HEK293 (cell line): ENCODE data around the gene PHEX.

ENCODE experiments used
- CTCF ChIA-PET: fragments of 350-600 bp; formaldehyde crosslinking; extraction: SDS; loops from one replicate; lab custom pipeline; 2021; ENCODE audit warnings: antibody characterized with exemption; lab: Yijun Ruan, JAX
- POLR2A ChIA-PET: fragments of 300-600 bp; formaldehyde crosslinking; extraction: SDS; loops from one replicate; lab custom pipeline; 2020; ENCODE audit warnings: antibody characterized with exemption, inconsistent platforms; lab: Yijun Ruan, JAX
- H3K27ac ChIP-seq: fragments of 200-500 bp; sonication (Bioruptor generic); 2 replicates; pipeline ENCODE4 v1.5.1; 2014; ENCODE audit warnings: low read depth, low read length, control low read depth, inconsistent platforms; ENCODE audit errors: extremely low read depth
- H3K36me3 ChIP-seq, 2 experiments: fragments of 200-500 bp in 1 of 2; sonication (Bioruptor generic) in 1 of 2; 1 replicate in 1 of 2; 2 replicates in 1 of 2; pipeline ENCODE4 v1.5.1; 2014 to 2017; ENCODE audit warnings: inconsistent platforms in 2 of 2, low read length in 2 of 2; ENCODE audit not compliant: control insufficient read depth in 2 of 2, insufficient read depth in 1 of 2
- H3K4me1 ChIP-seq: fragments of 200-500 bp; sonication (Bioruptor generic); 2 replicates; pipeline ENCODE4 v1.5.1; 2014; ENCODE audit warnings: mild to moderate bottlenecking, low read length, inconsistent platforms; ENCODE audit not compliant: control insufficient read depth, insufficient read depth
- H3K4me3 ChIP-seq: 2 replicates; pipeline ENCODE4 v1.5.1; 2011; ENCODE audit warnings: low read depth, mild to moderate bottlenecking, control low read depth, low read length, moderate library complexity
- H3K9me3 ChIP-seq: fragments of 200-500 bp; sonication (Bioruptor generic); 2 replicates; pipeline ENCODE4 v1.5.1; 2014; ENCODE audit warnings: low read depth, low read length, inconsistent platforms; ENCODE audit not compliant: control insufficient read depth, insufficient read depth
- IKZF3 ChIP-seq: fragments of 450-650 bp; IDR thresholded peaks from 2 replicates; pipeline ENCODE4 v1.5.0; 2018; ENCODE audit warnings: missing biosample characterization, mild to moderate bottlenecking, missing genetic modification characterization, moderate library complexity
- KLF1 ChIP-seq: fragments of 450-650 bp; formaldehyde crosslinking; IDR thresholded peaks from 2 replicates; pipeline ENCODE4 v1.5.1; 2016; ENCODE audit warnings: missing biosample characterization, missing genetic modification characterization
- KLF8 ChIP-seq: fragments of 450-650 bp; formaldehyde crosslinking; IDR thresholded peaks from 2 replicates; pipeline ENCODE4 v1.5.1; 2016; ENCODE audit warnings: missing biosample characterization, missing genetic modification characterization
- KLF9 ChIP-seq: fragments of 450-650 bp; formaldehyde crosslinking; IDR thresholded peaks from 2 replicates; pipeline ENCODE4 v1.5.1; 2016; ENCODE audit warnings: missing biosample characterization, missing genetic modification characterization, low read depth
- SP2 ChIP-seq: fragments of 450-650 bp; formaldehyde crosslinking; IDR thresholded peaks from 2 replicates; pipeline ENCODE4 v1.5.1; 2016; ENCODE audit warnings: missing biosample characterization, missing genetic modification characterization
- ZNF239 ChIP-seq: fragments of 450-650 bp; formaldehyde crosslinking; IDR thresholded peaks from 2 replicates; pipeline ENCODE4 v1.5.1; 2016; ENCODE audit warnings: missing biosample characterization, missing genetic modification characterization
- ZNF350 ChIP-seq: fragments of 450-650 bp; formaldehyde crosslinking; IDR thresholded peaks from 2 replicates; pipeline ENCODE4 v1.5.0; 2017; ENCODE audit warnings: missing biosample characterization, mild to moderate bottlenecking, missing genetic modification characterization
- ZNF514 ChIP-seq: fragments of 450-650 bp; formaldehyde crosslinking; IDR thresholded peaks from 2 replicates; pipeline ENCODE4 v1.5.1; 2016; ENCODE audit warnings: missing biosample characterization, missing genetic modification characterization
- ZNF561 ChIP-seq: fragments of 450-650 bp; IDR thresholded peaks from 2 replicates; pipeline ENCODE4 v1.5.1; 2018; ENCODE audit warnings: missing biosample characterization, missing genetic modification characterization, borderline replicate concordance
- ZNF623 ChIP-seq: fragments of 450-650 bp; formaldehyde crosslinking; IDR thresholded peaks from 2 replicates; pipeline ENCODE4 v1.5.1; 2016; ENCODE audit warnings: missing biosample characterization, missing genetic modification characterization
- ZNF704 ChIP-seq: fragments of 450-650 bp; formaldehyde crosslinking; IDR thresholded peaks from 2 replicates; pipeline ENCODE4 v1.5.1; 2016; ENCODE audit warnings: missing biosample characterization, missing genetic modification characterization
- ZNF76 ChIP-seq: fragments of 450-650 bp; formaldehyde crosslinking; IDR thresholded peaks from 2 replicates; pipeline ENCODE4; 2016; ENCODE audit warnings: low read depth, missing biosample characterization, missing genetic modification characterization, borderline replicate concordance
- ZNF777 ChIP-seq: fragments of 450-650 bp; formaldehyde crosslinking; IDR thresholded peaks from 2 replicates; pipeline ENCODE4 v1.5.1; 2017; ENCODE audit warnings: missing biosample characterization, missing genetic modification characterization, borderline replicate concordance
- ZSCAN18 ChIP-seq: fragments of 450-650 bp; formaldehyde crosslinking; IDR thresholded peaks from 2 replicates; pipeline ENCODE4 v1.5.1; 2016; ENCODE audit warnings: missing biosample characterization, missing genetic modification characterization
- TF ChIP-seq, protein P1 (sequence below): fragments of 450-650 bp; formaldehyde crosslinking; IDR thresholded peaks from 2 replicates; pipeline ENCODE4 v1.5.1; 2016; ENCODE audit warnings: missing biosample characterization, missing genetic modification characterization

The PHEX gene

GRCh38 chrX:22234380-22234779 lies 202.3 kb downstream of the PHEX start:
- no peak overlapping the region for H3K27ac ChIP-seq
- CTCF ChIA-PET: no interaction called here

GRCh38 chrX:22237479-22237878 lies 205.4 kb downstream of the PHEX start:
- Histone ChIP-seq H3K4me1 (no peaks in the 10 kb centered on the region), H3K36me3 (no peaks in the 10 kb centered on the region), H3K4me3 (no peak overlapping the region), H3K9me3 (no peaks in the 10 kb centered on the region), H3K27ac (no peak overlapping the region)
- CTCF ChIA-PET: interaction anchor here (0.6 kb wide), 1 partner anchor 25 kb away, joined by 5 read pairs; no protein-coding TSS in a partner anchor
- POLR2A ChIA-PET: no interaction called here
- no peak for TF ChIP-seq ZNF777 (tag by site-specific recombination)
- TF ChIP-seq ZSCAN18 (tag by site-specific recombination): no peak
- no peak for TF ChIP-seq IKZF3 (tag by site-specific recombination)
- no peak for TF ChIP-seq ZNF350 (tag by site-specific recombination)
- no peak for TF ChIP-seq KLF9 (tag by site-specific recombination)
- no peak for TF ChIP-seq ZNF704 (tag by site-specific recombination)
- TF ChIP-seq ZNF239 (tag by site-specific recombination): no peak

More at GRCh38 chrX:22234380-22234779, 202.3 kb downstream of the PHEX start:
- Histone ChIP-seq H3K9me3 (no peaks in the 10 kb centered on the region), H3K4me1 (no peaks in the 10 kb centered on the region), H3K36me3 (no peaks in the 10 kb centered on the region), H3K4me3 (no peak overlapping the region)
- POLR2A ChIA-PET: no interaction called here
- no peak for TF ChIP-seq ZNF561
- no peak for TF ChIP-seq ZNF514 (tag by site-specific recombination)
- no peak for TF ChIP-seq KLF8 (tag by site-specific recombination)
- TF ChIP-seq KLF1 (tag by site-specific recombination): no peak
- no peak for TF ChIP-seq ZNF76 (tag by site-specific recombination)
- no peak for TF ChIP-seq SP2 (tag by site-specific recombination)
- TF ChIP-seq ZNF623: no peak

DNA sequence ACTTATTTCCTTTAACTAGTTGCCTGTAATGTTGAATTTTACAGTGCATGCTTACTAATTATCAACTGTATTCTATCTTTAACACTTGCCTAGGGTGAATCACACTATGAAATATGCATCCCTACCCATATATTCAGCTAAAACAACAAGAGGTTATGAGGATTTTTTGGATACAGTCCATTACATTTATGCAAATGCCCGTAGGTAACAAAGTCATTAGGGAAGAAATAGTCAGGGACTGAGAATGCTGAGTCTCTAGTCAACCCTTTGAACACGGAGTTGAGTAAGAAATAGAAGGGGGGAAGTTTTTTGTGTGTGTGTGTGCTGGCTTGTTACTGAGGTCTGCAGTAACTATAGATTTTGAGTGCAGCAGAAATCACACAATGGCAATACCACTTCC lies 214.5 kb downstream of the PHEX start:
- H3K27ac ChIP-seq: no peak overlapping the region
- no peaks in the 10 kb centered on the region for H3K36me3 ChIP-seq
- CTCF ChIA-PET: interaction anchor here (0.6 kb wide), 1 partner anchor 521 kb away, joined by 3 read pairs; no protein-coding TSS in a partner anchor
- no peak overlapping the region for H3K4me3 ChIP-seq
- TF ChIP-seq, protein P1, sequence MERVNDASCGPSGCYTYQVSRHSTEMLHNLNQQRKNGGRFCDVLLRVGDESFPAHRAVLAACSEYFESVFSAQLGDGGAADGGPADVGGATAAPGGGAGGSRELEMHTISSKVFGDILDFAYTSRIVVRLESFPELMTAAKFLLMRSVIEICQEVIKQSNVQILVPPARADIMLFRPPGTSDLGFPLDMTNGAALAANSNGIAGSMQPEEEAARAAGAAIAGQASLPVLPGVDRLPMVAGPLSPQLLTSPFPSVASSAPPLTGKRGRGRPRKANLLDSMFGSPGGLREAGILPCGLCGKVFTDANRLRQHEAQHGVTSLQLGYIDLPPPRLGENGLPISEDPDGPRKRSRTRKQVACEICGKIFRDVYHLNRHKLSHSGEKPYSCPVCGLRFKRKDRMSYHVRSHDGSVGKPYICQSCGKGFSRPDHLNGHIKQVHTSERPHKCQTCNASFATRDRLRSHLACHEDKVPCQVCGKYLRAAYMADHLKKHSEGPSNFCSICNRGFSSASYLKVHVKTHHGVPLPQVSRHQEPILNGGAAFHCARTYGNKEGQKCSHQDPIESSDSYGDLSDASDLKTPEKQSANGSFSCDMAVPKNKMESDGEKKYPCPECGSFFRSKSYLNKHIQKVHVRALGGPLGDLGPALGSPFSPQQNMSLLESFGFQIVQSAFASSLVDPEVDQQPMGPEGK (tag by site-specific recombination): no peak
- TF ChIP-seq, all 188 proteins: peak for 0
- Histone ChIP-seq H3K9me3 (no peaks in the 10 kb centered on the region), H3K4me1 (no peaks in the 10 kb centered on the region)
- POLR2A ChIA-PET: no interaction called here
